Measurements from ENCODE around the gene CACNG3. TPM values are rescaled to one million over a fixed set of nuclear protein-coding genes. Genes with fewer than 3 reads are reported as not detected.

Gene CACNG3
- total RNA-seq, 1 donor from 2014 or later = not detected

- DNase-seq (ENCODE audit: low spot score) = no peak
These were observed 138.2 kb downstream of the CACNG3 start for GRCh38 chr16:24394341-24394740.

DNA sequence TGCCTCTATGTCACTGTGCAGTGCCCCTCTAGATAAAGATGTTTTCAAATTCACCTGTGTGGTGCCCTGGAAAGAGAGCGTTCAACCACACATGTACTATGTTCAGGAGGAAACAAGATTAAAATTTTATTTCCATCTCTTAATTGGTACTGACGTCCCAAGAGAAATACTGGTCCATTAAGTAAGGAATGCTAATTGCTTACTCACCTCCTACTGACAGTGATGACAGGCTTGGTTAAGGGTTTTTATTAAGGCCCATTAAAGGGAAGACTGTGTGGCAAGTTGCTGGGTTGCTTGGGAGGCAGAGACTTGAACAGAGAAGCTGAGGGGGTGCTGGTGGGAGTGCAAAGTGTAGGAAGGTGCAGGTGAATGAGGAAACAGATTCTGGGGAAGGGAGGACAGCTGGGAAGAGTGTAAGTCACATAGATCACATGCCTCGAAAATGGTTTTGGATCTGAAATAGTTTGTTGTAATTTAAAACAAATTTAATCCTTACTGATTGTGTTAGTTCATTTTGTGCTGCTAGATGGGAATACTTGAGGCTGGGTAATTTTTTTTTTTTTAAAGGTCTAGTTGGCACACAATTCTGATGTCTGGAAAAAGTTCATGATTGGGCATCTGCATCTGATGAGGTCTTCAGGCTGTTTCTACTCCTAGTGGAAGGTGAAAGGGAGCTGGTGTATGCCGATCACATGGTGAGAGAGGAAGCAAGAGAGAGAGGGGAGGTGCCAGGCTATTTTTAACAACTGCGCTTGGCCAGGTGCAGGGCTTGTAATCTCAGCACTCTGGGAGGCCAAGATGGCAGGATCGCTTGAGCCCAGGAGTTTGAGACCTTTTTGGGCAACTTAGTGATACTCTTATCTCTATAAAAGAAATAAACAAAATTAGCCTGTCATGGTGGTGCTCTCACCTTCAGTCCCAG, 140.5 kb downstream of the CACNG3 start:
- no peak for DNase-seq (ENCODE audit: low spot score)

DNA sequence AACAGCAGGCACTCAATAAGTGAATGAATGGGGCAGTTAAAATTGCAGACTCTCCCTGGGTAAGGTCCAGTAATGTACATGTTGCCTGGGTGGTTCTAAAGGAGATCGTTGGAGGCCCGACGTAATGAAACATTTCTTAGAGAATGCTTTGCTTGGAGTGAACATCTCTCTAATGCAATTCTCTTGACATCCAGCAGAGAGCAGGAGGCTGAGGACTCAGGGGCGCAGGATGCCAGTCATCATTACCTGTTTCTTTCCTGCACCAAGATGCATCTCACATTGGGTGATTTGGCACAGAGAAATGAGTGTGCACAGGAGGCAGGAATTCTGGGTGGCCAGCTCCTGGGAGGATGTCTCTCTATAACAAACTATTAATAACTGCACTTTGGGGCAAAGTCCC, 152.9 kb downstream of the CACNG3 start:
- DNase-seq (ENCODE audit: low spot score) = no peak
